SU-DHL-6 (cell line): ENCODE measurements around the gene SHCBP1L.

Experiments used
- EZH2phosphoT487 ChIP-seq: fragments of 200-600 bp; sonication (generic), shearing (Covaris generic); conservative IDR thresholded peaks from 2 replicates; pipeline ENCODE4 v1.6.1; 2018; ENCODE audit warnings: mild to moderate bottlenecking, antibody characterized with exemption, low read length, moderate library complexity, mixed read lengths
- TF ChIP-seq, protein P1 (sequence below): fragments of 200-600 bp; sonication (generic); IDR thresholded peaks from one replicate; pipeline ENCODE4 v1.5.1; 2017; ENCODE audit warnings: antibody characterized with exemption, mild to moderate bottlenecking, low read length, moderate library complexity; ENCODE audit not compliant: insufficient read depth, poor library complexity, severe bottlenecking

- TF ChIP-seq, protein P1, sequence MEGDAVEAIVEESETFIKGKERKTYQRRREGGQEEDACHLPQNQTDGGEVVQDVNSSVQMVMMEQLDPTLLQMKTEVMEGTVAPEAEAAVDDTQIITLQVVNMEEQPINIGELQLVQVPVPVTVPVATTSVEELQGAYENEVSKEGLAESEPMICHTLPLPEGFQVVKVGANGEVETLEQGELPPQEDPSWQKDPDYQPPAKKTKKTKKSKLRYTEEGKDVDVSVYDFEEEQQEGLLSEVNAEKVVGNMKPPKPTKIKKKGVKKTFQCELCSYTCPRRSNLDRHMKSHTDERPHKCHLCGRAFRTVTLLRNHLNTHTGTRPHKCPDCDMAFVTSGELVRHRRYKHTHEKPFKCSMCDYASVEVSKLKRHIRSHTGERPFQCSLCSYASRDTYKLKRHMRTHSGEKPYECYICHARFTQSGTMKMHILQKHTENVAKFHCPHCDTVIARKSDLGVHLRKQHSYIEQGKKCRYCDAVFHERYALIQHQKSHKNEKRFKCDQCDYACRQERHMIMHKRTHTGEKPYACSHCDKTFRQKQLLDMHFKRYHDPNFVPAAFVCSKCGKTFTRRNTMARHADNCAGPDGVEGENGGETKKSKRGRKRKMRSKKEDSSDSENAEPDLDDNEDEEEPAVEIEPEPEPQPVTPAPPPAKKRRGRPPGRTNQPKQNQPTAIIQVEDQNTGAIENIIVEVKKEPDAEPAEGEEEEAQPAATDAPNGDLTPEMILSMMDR, result no peak
- no peak for TF ChIP-seq EZH2phosphoT487
These were observed 18.3 kb upstream of the SHCBP1L start for GRCh38 chr1:182971219-182971618.
